NCI-H187 (cell line): ENCODE measurements around the gene GAL3ST2.

Experiments
- DNase-seq, 2 experiments: peaks; one replicate each; lab custom pipeline; 2025; lab: John Stamatoyannopoulos, UW

Gene GAL3ST2

GRCh38 chr2:241846406-241846805 lies 69.8 kb downstream of the GAL3ST2 start:
- DNase-seq: no peak

- no peak for DNase-seq
Measured at GRCh38 chr2:241848761-241849615, 72.4 kb downstream of the GAL3ST2 start.

GRCh38 chr2:241849616-241850543 lies 73.3 kb downstream of the GAL3ST2 start:
- DNase-seq: no peak

GRCh38 chr2:241850544-241851324 lies 74.1 kb downstream of the GAL3ST2 start:
- DNase-seq: no peak

GRCh38 chr2:241851325-241852115 lies 74.9 kb downstream of the GAL3ST2 start:
- DNase-seq: no peak

- no peak for DNase-seq
Measured at GRCh38 chr2:241852116-241852980, 75.7 kb downstream of the GAL3ST2 start.

- no peak for DNase-seq
Measured at GRCh38 chr2:241852981-241853631, 76.5 kb downstream of the GAL3ST2 start.
